ENCODE measurements around the gene C1orf116. TPM values are rescaled to one million over a fixed set of nuclear protein-coding genes. Genes with fewer than 3 reads are reported as not detected.
"Not testable (repeated sequence)": the region's sequence is repeated elsewhere in the genome, so short reads cannot be mapped to it uniquely, and the experiment has no call there.

The C1orf116 gene
- total RNA-seq, 6 donors from 2014 or later, result 92.5 to 222 (median 193) TPM

GRCh38 chr1:207049514-207049913, 17.0 kb upstream of the C1orf116 start:
- ATAC-seq (ENCODE audit: low FRiP score in 2 of 2) (no peak), DNase-seq (no peak)
- peak overlapping the region in 2 of 4 donors; percentile 93 to 96 for H3K27ac ChIP-seq
- H3K36me3 ChIP-seq, result peaks cover 0 to 21% (median 7%) of the 10 kb centered on the region in 4 donors
- H3K4me3 ChIP-seq, result peak overlapping the region in 3 of 4 donors; percentile 71 to 84 (median 76)
- 45 to 66% methylated on average over 8 of the region's 8 CpGs for WGBS, 2 donors
- no peaks in the 10 kb centered on the region for H3K27me3 ChIP-seq
- peaks cover 37 to 66% (median 48%) of the 10 kb centered on the region in 4 donors for H3K4me1 ChIP-seq
- TF ChIP-seq EP300 (IDR thresholded peaks at IDR 0.05) (no peak), POLR2A (IDR thresholded peaks at IDR 0.05) (no peak), POLR2AphosphoS5 (IDR thresholded peaks at IDR 0.05) (no peak)
- TF ChIP-seq, protein P1, sequence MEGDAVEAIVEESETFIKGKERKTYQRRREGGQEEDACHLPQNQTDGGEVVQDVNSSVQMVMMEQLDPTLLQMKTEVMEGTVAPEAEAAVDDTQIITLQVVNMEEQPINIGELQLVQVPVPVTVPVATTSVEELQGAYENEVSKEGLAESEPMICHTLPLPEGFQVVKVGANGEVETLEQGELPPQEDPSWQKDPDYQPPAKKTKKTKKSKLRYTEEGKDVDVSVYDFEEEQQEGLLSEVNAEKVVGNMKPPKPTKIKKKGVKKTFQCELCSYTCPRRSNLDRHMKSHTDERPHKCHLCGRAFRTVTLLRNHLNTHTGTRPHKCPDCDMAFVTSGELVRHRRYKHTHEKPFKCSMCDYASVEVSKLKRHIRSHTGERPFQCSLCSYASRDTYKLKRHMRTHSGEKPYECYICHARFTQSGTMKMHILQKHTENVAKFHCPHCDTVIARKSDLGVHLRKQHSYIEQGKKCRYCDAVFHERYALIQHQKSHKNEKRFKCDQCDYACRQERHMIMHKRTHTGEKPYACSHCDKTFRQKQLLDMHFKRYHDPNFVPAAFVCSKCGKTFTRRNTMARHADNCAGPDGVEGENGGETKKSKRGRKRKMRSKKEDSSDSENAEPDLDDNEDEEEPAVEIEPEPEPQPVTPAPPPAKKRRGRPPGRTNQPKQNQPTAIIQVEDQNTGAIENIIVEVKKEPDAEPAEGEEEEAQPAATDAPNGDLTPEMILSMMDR (IDR thresholded peaks at IDR 0.05), result no peak
- no peaks in the 10 kb centered on the region for H3K9me3 ChIP-seq

- no peak overlapping the region for H3K27ac ChIP-seq
- H3K9me3 ChIP-seq, result no peaks in the 10 kb centered on the region
- H3K4me1 ChIP-seq, result peaks cover 32 to 61% (median 46%) of the 10 kb centered on the region in 4 donors
- peaks cover 0 to 21% (median 7%) of the 10 kb centered on the region in 4 donors for H3K36me3 ChIP-seq
- ATAC-seq (ENCODE audit: low FRiP score in 2 of 2) (no peak), DNase-seq (no peak)
- WGBS, 2 donors, result 89 to 90% methylated on average over 4 of the region's 4 CpGs
- peak overlapping the region in 1 of 4 donors; percentile 76 for H3K4me3 ChIP-seq
- TF ChIP-seq EP300 (IDR thresholded peaks at IDR 0.05) (no peak), POLR2AphosphoS5 (IDR thresholded peaks at IDR 0.05) (no peak), POLR2A (IDR thresholded peaks at IDR 0.05) (no peak)
- TF ChIP-seq, protein P1 (IDR thresholded peaks at IDR 0.05), result no peak
- no peaks in the 10 kb centered on the region for H3K27me3 ChIP-seq
Observed at GRCh38 chr1:207049054-207049453, 16.5 kb upstream of the C1orf116 start.

GRCh38 chr1:207048041-207048440, 15.5 kb upstream of the C1orf116 start:
- no peak for ATAC-seq (ENCODE audit: low FRiP score in 2 of 2)

DNA sequence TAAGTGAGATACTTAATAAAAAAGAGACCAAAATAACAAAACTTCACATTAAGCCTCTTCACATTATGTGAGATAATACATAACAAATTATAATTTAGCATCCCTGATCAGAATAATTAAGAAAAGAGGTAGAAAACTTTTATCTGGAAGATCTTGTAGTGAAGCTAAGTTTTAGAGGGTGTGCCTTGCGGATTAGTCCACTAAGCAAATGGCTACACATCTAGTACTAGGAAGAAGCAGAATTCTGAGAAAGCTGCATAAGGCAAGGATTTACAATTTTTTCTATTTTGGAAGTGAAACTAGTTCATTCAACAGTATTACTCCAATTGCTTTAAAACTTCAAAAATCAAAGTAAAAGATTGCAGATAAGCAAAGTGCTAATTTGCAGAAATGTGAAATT, 14.9 kb upstream of the C1orf116 start:
- Histone ChIP-seq H3K4me3 (no peak overlapping the region), H3K9me3 (no peaks in the 10 kb centered on the region), H3K36me3 (peaks cover 0 to 21% (median 7%) of the 10 kb centered on the region in 4 donors), H3K27ac (no peak overlapping the region), H3K27me3 (no peaks in the 10 kb centered on the region), H3K4me1 (peaks cover 31 to 56% (median 44%) of the 10 kb centered on the region in 4 donors)
- ATAC-seq (ENCODE audit: low FRiP score in 2 of 2), result no peak
- no peak for DNase-seq
- 86 to 88% methylated on average over 1 of the region's 1 CpG for WGBS, 2 donors
- TF ChIP-seq, protein P1 (IDR thresholded peaks at IDR 0.05), result no peak
- TF ChIP-seq POLR2AphosphoS5 (IDR thresholded peaks at IDR 0.05) (no peak), EP300 (IDR thresholded peaks at IDR 0.05) (no peak), POLR2A (IDR thresholded peaks at IDR 0.05) (no peak)

More at GRCh38 chr1:207048041-207048440, 15.5 kb upstream of the C1orf116 start:
- TF ChIP-seq POLR2AphosphoS5 (IDR thresholded peaks at IDR 0.05), result no peak
- H3K36me3 ChIP-seq, result peaks cover 0 to 21% (median 7%) of the 10 kb centered on the region in 4 donors
- H3K9me3 ChIP-seq, result no peaks in the 10 kb centered on the region
- no peak for DNase-seq
- no peak overlapping the region for H3K4me3 ChIP-seq
- peaks cover 31 to 58% (median 45%) of the 10 kb centered on the region in 4 donors for H3K4me1 ChIP-seq
- 79 to 89% methylated on average over 6 of the region's 6 CpGs for WGBS, 2 donors
- H3K27ac ChIP-seq, result no peak overlapping the region
- H3K27me3 ChIP-seq, result no peaks in the 10 kb centered on the region

DNA sequence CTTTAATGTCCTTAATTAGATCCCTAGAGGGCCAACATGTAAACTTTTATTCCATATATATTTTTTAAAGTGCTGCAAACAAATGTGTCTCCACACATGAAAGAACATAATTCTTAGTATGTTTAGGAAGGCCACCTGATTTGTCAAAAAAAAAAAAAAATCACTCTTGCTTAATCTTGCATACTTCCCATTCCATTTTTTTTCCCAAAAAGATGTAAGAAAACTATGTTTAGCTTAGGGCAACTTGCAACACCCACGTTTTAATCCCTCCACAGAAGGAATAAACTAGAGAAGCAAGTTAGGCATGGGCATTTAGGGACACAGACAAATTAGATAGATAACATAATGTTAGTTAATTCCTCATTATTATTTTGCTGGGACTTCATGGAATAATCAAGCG, 12.9 kb upstream of the C1orf116 start:
- no peak overlapping the region for H3K4me3 ChIP-seq
- DNase-seq (no peak), ATAC-seq (ENCODE audit: low FRiP score in 2 of 2) (no peak)
- H3K9me3 ChIP-seq, result no peaks in the 10 kb centered on the region
- TF ChIP-seq, protein P1 (IDR thresholded peaks at IDR 0.05), result no peak
- TF ChIP-seq EP300 (IDR thresholded peaks at IDR 0.05), result no peak
- no peak for TF ChIP-seq POLR2AphosphoS5 (IDR thresholded peaks at IDR 0.05)
- TF ChIP-seq POLR2A (IDR thresholded peaks at IDR 0.05), result no peak
- 50 to 75% methylated on average over 2 of the region's 2 CpGs for WGBS, 2 donors
- no peak overlapping the region for H3K27ac ChIP-seq
- H3K4me1 ChIP-seq, result peaks cover 21 to 41% (median 31%) of the 10 kb centered on the region in 4 donors
- peaks cover 0 to 21% (median 7%) of the 10 kb centered on the region in 4 donors for H3K36me3 ChIP-seq
- H3K27me3 ChIP-seq, result no peaks in the 10 kb centered on the region

DNA sequence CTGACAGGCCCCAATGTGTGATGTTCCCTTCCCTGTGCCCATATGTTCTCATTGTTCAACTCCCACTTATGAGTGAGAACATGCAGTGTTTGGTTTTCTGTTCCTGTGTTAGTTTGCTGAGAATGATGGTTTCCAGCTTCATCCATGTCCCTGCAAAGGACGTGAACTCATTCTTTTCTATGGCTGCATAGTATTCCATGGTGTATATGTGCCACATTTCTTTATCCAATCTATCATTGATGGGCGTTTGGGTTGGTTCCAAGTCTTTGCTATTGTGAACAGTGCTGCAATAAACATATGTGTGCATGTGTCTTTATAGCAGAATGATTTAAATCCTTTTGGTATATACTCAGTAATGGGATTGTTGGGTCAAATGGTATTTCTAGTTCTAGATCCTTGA, 8.8 kb upstream of the C1orf116 start:
- not testable (repeated sequence) for DNase-seq; H3K27me3 ChIP-seq; H3K27ac ChIP-seq; ATAC-seq (ENCODE audit: low FRiP score in 2 of 2); H3K9me3 ChIP-seq; H3K4me3 ChIP-seq; H3K36me3 ChIP-seq
- WGBS, 2 donors, result 88 to 94% methylated on average over 2 of the region's 2 CpGs
- peaks cover 8 to 16% (median 14%) of the 10 kb centered on the region in 4 donors for H3K4me1 ChIP-seq
